DMS 273 (cell line): ENCODE measurements around the gene ZMYND15.
"Not testable (repeated sequence)": the region's sequence is repeated elsewhere in the genome, so short reads cannot be mapped to it uniquely, and the experiment has no call there.

Source experiments
- DNase-seq: peaks from one replicate; lab custom pipeline; 2025; ENCODE audit not compliant: unreplicated experiment; lab: John Stamatoyannopoulos, UW

ZMYND15 gene, protein sequence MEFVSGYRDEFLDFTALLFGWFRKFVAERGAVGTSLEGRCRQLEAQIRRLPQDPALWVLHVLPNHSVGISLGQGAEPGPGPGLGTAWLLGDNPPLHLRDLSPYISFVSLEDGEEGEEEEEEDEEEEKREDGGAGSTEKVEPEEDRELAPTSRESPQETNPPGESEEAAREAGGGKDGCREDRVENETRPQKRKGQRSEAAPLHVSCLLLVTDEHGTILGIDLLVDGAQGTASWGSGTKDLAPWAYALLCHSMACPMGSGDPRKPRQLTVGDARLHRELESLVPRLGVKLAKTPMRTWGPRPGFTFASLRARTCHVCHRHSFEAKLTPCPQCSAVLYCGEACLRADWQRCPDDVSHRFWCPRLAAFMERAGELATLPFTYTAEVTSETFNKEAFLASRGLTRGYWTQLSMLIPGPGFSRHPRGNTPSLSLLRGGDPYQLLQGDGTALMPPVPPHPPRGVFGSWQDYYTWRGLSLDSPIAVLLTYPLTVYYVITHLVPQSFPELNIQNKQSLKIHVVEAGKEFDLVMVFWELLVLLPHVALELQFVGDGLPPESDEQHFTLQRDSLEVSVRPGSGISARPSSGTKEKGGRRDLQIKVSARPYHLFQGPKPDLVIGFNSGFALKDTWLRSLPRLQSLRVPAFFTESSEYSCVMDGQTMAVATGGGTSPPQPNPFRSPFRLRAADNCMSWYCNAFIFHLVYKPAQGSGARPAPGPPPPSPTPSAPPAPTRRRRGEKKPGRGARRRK

GRCh38 chr17:4739122-4740024 lies at the start of gene ZMYND15, which contains the start of gene CXCL16:
ZMYND15 (plus strand) TSS chr17:4739833; CDS start chr17:4740549, 716 bp downstream.
CXCL16 (minus strand) TSS chr17:4739928; CDS start chr17:4739339, 589 bp downstream.
- peak; percentile 61 for DNase-seq

GRCh38 chr17:4689872-4690271 lies 49.8 kb upstream of the ZMYND15 start:
- DNase-seq: not testable (repeated sequence)

DNA sequence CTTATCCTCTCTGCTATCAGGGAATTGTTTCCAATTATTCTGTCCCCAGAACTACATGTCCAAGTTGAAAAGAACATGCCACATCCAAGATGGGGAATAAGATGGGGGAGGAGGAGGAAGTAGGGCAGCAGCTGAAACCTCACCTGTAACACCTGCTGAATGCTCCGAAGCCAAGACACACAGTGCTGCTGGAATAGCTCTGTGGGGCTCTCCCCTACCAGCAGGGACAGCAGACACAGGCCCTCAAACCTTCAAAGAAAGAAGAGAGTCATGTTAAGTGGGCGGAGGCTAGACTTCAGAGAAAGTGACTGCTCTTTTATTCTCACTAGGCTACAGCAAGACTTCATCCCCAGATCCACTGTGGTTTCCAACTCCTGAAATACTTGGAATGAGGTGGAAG lies 48.9 kb upstream of the ZMYND15 start:
- no peak for DNase-seq

DNA sequence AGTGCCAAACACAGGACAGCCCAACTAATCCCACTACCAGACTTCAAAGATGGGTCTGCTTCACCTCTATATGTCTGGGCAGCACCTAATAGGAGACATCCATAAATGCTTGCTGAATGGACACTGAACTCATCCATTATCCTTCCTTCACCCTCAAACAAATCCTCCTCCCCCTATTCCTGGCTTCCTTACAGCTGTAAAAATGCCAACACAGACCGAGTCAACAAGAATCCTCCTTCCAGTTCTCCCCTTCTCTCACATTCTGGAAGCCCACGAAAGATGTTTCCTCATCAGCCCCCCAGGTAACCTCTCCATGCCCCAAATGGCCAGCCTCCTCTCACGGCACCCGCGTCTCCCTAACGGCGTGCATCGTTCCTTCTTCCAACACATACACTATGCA lies 47.9 kb upstream of the ZMYND15 start:
- DNase-seq: no peak

DNA sequence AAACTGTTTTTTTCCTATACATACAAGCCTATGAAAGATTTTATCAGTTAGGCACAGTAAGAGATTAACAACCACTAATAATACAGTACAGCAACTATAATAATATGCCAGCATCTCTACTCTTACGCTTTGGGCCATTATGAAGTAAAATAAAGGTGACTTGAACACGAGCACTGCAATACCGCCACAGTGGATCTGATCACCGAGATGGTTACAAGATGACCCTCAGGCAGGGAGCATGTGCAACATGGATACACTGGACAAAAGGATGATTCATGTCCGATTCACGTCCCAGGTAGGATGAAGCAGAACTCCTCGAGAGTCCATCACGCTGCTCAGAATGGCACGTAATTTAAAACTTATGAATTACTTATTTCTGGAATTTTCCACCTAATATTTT lies 46.2 kb upstream of the ZMYND15 start:
- no peak for DNase-seq

- no peak for DNase-seq
Observed at GRCh38 chr17:4696437-4696805, 43.2 kb upstream of the ZMYND15 start.

DNA sequence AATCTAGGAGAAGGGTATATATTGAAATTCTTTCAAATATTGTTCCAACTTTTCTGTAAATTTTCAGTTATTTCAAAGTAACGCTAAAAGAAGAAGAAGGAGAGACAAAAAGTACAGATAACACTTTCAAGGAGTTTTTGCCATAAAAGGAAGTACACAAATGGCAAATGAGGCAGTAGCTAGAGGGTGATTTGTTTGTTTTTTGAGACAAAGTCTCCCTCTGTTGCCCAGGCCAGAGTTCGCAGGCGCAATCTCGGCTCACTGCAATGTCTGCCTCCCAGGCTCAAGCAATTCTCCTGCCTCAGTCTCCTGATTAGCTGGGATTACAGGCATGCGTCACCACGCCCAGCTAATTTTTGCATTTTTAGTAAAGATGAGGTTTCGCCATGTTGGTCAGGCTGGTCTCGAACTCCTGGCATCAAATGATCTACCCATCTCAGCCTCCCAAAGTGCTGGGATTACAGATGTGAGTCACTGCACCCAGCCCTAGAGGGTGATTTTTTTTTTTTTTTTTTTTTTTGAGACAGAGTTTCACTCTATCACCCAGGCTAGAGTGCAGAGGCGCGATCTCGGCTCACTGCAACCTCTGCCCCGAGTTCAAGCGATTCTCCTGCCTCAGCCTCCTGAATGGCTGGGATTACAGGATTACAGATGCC lies 40.1 kb upstream of the ZMYND15 start:
- not testable (repeated sequence) for DNase-seq

DNA sequence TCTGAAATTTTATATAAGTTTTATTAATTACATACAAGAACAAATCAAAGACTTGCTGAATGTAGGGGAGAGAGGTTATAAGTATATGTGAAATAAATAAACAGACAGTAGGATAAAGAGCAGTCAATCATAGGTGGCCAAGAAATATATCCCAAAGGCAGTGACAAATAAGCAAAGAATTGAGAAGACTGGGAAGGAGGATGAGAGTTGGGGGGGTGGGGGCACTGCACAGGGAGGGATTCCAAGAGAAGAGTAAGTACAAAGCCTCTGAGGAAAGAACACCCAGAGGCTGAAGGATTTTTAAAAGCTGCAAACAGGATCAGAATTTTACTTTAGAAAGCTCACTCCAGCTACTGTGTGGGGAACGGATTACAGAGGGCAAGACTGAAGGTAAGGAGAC lies 38.5 kb upstream of the ZMYND15 start:
- DNase-seq: no peak

DNA sequence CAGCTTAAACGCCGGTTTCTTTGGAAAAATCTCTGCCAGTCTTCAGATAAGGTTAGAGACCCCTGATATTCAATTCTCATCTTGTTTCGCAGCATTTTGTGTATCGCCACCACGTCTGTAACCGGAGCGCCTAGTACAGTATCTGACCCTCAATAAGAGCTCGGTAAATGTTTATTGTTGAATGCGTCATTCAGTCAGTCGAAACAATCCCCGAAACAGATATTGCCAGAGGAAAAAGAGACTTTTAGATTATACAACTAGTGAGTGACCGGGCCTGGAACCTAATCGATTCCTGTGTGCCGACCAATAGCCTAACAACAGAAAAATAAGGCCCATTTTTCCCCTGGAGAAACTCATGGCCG lies 36.3 kb upstream of the ZMYND15 start:
- no peak for DNase-seq

GRCh38 chr17:4704574-4704907 lies 35.1 kb upstream of the ZMYND15 start:
- not testable (repeated sequence) for DNase-seq

DNA sequence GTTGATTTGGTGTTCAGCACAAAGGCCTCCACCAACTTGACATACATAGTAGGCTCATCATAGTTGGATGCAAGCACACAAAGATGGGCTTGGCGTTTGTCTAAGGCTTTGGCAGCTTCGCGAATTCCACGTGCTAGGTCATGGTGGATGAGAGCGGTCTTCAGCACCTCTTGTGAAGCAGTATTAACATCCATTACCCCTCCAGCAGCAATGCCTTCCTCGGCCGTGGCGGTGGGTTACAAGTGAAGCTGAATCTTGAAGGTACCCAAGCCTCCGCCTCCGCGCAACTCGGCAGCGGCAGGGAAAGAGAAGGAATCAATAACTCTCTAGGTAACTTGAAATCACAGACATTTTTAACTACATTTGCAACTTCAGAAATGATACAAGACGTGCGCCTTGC lies 34.6 kb upstream of the ZMYND15 start:
- no peak for DNase-seq

DNA sequence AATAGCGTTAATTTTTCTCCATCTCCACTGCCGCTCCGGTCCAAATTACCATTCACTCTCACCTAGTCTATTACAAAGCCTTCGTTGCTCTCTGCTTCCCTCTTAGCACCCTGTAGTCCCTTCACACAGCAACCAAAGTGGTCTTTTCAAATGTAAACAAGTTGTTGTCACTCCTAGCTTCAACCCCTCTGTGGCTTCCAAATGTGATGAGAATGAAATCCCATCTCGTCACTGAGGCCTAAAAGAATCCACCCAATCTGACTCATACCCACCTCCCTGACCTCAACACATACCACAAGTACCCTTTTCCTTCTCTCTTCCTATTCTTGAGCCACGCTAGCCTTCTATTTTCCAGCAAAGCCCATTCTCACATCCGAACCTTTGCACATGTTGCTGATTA lies 33.5 kb upstream of the ZMYND15 start:
- no peak for DNase-seq

DNA sequence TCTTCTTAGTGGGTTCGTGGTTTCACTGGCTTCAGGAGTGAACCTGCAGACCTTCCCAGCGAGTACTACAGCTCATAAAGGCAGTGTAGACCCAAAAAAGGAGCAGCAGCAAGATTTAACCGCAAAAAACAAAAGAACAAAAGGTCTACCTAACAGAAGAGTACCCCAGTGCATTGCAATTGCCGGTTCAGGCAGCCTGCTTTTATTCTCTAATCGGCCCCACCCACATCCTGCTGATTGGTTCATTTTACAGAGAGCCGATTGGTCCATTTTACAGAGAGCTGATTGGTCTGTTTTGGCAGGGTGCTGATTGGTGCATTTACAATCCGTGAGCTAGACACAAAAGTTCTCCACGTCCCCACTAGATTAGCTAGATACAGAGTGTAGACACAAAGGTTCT lies 31.2 kb upstream of the ZMYND15 start:
- DNase-seq: peak; percentile 18

GRCh38 chr17:4709794-4710692 lies 29.6 kb upstream of the ZMYND15 start, which contains the start of gene ARRB2:
ARRB2 (plus strand) TSS chr17:4710632; CDS start chr17:4710722, 90 bp downstream.
- DNase-seq: peak; percentile 98

GRCh38 chr17:4710693-4711634 lies 28.7 kb upstream of the ZMYND15 start:
- DNase-seq: peak; percentile 48

GRCh38 chr17:4711661-4712181 lies 27.9 kb upstream of the ZMYND15 start:
- peak; percentile 39 for DNase-seq

DNA sequence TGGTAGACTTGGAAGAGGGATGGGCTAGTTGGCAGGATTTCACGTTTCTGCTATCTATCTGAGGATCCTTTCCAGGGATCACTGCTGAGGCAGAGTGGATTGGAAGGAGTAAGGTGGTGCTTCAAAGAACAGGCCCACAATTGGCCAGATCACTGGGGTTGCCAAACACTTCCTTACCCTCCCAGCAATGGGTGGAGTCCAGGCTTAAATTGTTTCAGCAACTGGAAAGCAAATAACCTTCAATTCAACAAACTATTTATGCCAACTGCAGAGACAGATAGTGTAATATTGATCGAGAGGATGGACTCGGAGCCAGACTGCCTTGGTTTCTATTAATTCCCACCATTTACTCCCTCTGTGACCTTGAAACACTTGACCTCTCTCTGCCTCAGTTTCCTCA lies 27.1 kb upstream of the ZMYND15 start:
- no peak for DNase-seq

- not testable (repeated sequence) for DNase-seq
Observed at GRCh38 chr17:4714340-4715062, 25.1 kb upstream of the ZMYND15 start.
